CD14-positive monocyte (primary cell): ENCODE data around the gene GAGE10. TPM values are rescaled to one million over a fixed set of nuclear protein-coding genes. Genes with fewer than 3 reads are reported as not detected.

ENCODE experiments used
- DNase-seq, 3 donors: peaks; one replicate each; pipeline ENCODE4 v3.0.0-alpha.2; 2011 to 2022
- H2AFZ ChIP-seq: 2 replicates; pipeline ENCODE4 v1.6.0; 2012; ENCODE audit warnings: mild to moderate bottlenecking, low read depth, low read length, inconsistent platforms; ENCODE audit not compliant: insufficient read depth, poor library complexity, severe bottlenecking
- H3K27ac ChIP-seq, 2 donors: 1 replicate in 1 of 2; 2 replicates in 1 of 2; pipeline ENCODE4 v1.5.1; 2012 to 2013; ENCODE audit warnings: low read length in 2 of 2, control low read depth in 1 of 2, inconsistent platforms in 1 of 2, low read depth in 1 of 2, mild to moderate bottlenecking in 1 of 2
- H3K27me3 ChIP-seq, 2 donors: one replicate each; pipeline versions ENCODE4 v1.6.0 to v1.6.1; 2011 to 2013; ENCODE audit warnings: low read length in 2 of 2; ENCODE audit not compliant: control insufficient read depth in 2 of 2, insufficient read depth in 2 of 2
- H3K36me3 ChIP-seq, 2 donors: replicated peaks in 1 of 2; 1 replicate in 1 of 2; 2 replicates in 1 of 2; pipeline versions ENCODE4 v1.5.1 to v1.6.1; 2012 to 2013; ENCODE audit warnings: low read length in 2 of 2, control low read depth in 1 of 2, inconsistent platforms in 1 of 2, mild to moderate bottlenecking in 1 of 2; ENCODE audit not compliant: insufficient read depth in 2 of 2, control insufficient read depth in 1 of 2
- H3K4me1 ChIP-seq, 2 donors: 1 replicate in 1 of 2; 2 replicates in 1 of 2; pipeline versions ENCODE4 v1.5.1 to v1.6.1; 2012 to 2013; ENCODE audit warnings: low read length in 2 of 2, control low read depth in 1 of 2, inconsistent platforms in 1 of 2, mild to moderate bottlenecking in 1 of 2, moderate library complexity in 1 of 2; ENCODE audit not compliant: insufficient read depth in 2 of 2, control insufficient read depth in 1 of 2
- H3K4me2 ChIP-seq: replicated peaks from 2 replicates; pipeline ENCODE3; 2012; ENCODE audit warnings: low read length, moderate library complexity, mild to moderate bottlenecking; ENCODE audit not compliant: poor library complexity, severe bottlenecking; ENCODE audit errors: extremely low read depth
- H3K4me3 ChIP-seq, 3 experiments: fragments of 200-600 bp in 1 of 3; sonication (generic) in 1 of 3; replicated peaks in 1 of 3; 1 replicate in 2 of 3; 2 replicates in 1 of 3; pipeline ENCODE4 v1.5.1; 2011 to 2013; ENCODE audit warnings: low read length in 3 of 3, mild to moderate bottlenecking in 3 of 3, control low read depth in 2 of 3, low read depth in 2 of 3, inconsistent platforms in 1 of 3, moderate library complexity in 1 of 3
- H3K79me2 ChIP-seq: 2 replicates; pipeline ENCODE4 v1.6.0; 2012; ENCODE audit warnings: mild to moderate bottlenecking, control low read depth, inconsistent platforms, low read length, moderate library complexity; ENCODE audit not compliant: insufficient read depth
- H3K9ac ChIP-seq: 2 replicates; pipeline ENCODE4 v1.6.0; 2017; ENCODE audit warnings: low read length, mild to moderate bottlenecking; ENCODE audit not compliant: insufficient read depth, poor library complexity, severe bottlenecking
- H3K9me3 ChIP-seq, 2 donors: replicated peaks in 1 of 2; 1 replicate in 1 of 2; 2 replicates in 1 of 2; pipeline versions ENCODE4 v1.5.1 to v1.6.1; 2012 to 2013; ENCODE audit warnings: low read length in 2 of 2, control low read depth in 1 of 2; ENCODE audit not compliant: control insufficient read depth in 1 of 2, insufficient read depth in 1 of 2
- H4K20me1 ChIP-seq: 2 replicates; pipeline ENCODE4 v1.6.0; 2012; ENCODE audit warnings: mild to moderate bottlenecking, low read length, control low read depth, moderate library complexity; ENCODE audit not compliant: insufficient read depth
- H3K27ac Mint-ChIP-seq, 7 donors: one replicate each; pipeline ENCODE4 v1.8.0; 2020; ENCODE audit warnings: mild to moderate bottlenecking in 7 of 7, mixed read lengths in 7 of 7, moderate library complexity in 6 of 7, inconsistent platforms in 2 of 7
- H3K27me3 Mint-ChIP-seq, 3 donors: one replicate each; pipeline ENCODE4 v1.8.0; 2021 to 2022; ENCODE audit warnings: low read depth in 3 of 3, mild to moderate bottlenecking in 3 of 3, mixed read lengths in 3 of 3, moderate library complexity in 3 of 3, inconsistent platforms in 1 of 3
- H3K36me3 Mint-ChIP-seq, 2 donors: one replicate each; pipeline ENCODE4 v1.8.0; 2020; ENCODE audit warnings: mixed read lengths in 2 of 2, inconsistent platforms in 1 of 2, mild to moderate bottlenecking in 1 of 2
- H3K4me1 Mint-ChIP-seq: one replicate; pipeline ENCODE4 v1.8.0; 2020; ENCODE audit warnings: mild to moderate bottlenecking, mixed read lengths
- H3K4me3 Mint-ChIP-seq, 2 donors: one replicate each; pipeline ENCODE4 v1.8.0; 2020; ENCODE audit warnings: mild to moderate bottlenecking in 2 of 2, mixed read lengths in 2 of 2, moderate library complexity in 1 of 2
- H3K9me3 Mint-ChIP-seq, 7 donors: one replicate each; pipeline ENCODE4 v1.8.0; 2020 to 2022; ENCODE audit warnings: mixed read lengths in 7 of 7, mild to moderate bottlenecking in 6 of 7, moderate library complexity in 6 of 7, inconsistent platforms in 2 of 7
- CTCF ChIP-seq: fragments of 200-600 bp; IDR thresholded peaks from one replicate; pipeline ENCODE4 v1.8.0; 2022; ENCODE audit warnings: antibody characterized with exemption, mild to moderate bottlenecking
- WGBS: methylation state at CpG from one replicate; pipeline ENCODE4 v1.1.5; 2013; ENCODE audit warnings: missing lambda C conversion rate; ENCODE audit not compliant: insufficient coverage; 5-methylcytosine and 5-hydroxymethylcytosine counted together
- intact Hi-C, 2 donors: fragments of 100-400 bp; cut with micrococcal nuclease; formaldehyde crosslinking; loops; one replicate each; pipeline versions ENCODE4 v1.15.0 to v1.15.1; 2023
- polyA plus RNA-seq, 3 donors: library from polyadenylated mRNA; depleted of rRNA in 1 of 3; unstranded in 2 of 3; stranded (reverse) in 1 of 3; fragments of 300-500 nt in 2 of 3; fragments of >200 nt in 1 of 3; fragmentation: Illumina TruSeq in 2 of 3; gene quantifications; 1 replicate in 2 of 3; 2 replicates in 1 of 3; pipeline ENCODE4 v1.2.3, GENCODE V29; 2012 to 2021

The GAGE10 gene
- polyA plus RNA-seq, 3 donors = not detected

GRCh38 chrX:49270249-49270921 is 33.1 kb upstream of the GAGE10 start:
- peaks cover 36% of the 10 kb centered on the region for H3K79me2 ChIP-seq
- no peaks in the 10 kb centered on the region for H3K27me3 ChIP-seq
- intact Hi-C loops = no loop called here
- Mint-ChIP-seq H3K27me3 (peaks cover 0 to 13% (median 3%) of the 10 kb centered on the region in 3 donors), H3K36me3 (peaks cover 3 to 5% of the 10 kb centered on the region in 2 donors), H3K4me1 (peaks cover 39% of the 10 kb centered on the region), H3K27ac (peak overlapping the region in 5 of 7 donors; percentile 41 to 100 (median 67)), H3K9me3 (peaks cover 0 to 11% (median 2%) of the 10 kb centered on the region in 7 donors), H3K4me3 (peak overlapping the region; percentile 11 to 49)
- no peaks in the 10 kb centered on the region for H3K36me3 ChIP-seq
- peak overlapping the region; percentile 66 to 97 for H3K27ac ChIP-seq
- peak overlapping the region; percentile 45 to 79 (median 54) for H3K4me3 ChIP-seq
- H3K4me2 ChIP-seq = peak overlapping the region; percentile 70
- no peaks in the 10 kb centered on the region for H4K20me1 ChIP-seq
- H3K4me1 ChIP-seq = peaks cover 29 to 35% of the 10 kb centered on the region in 2 donors
- H3K9ac ChIP-seq = peak overlapping the region; percentile 84
- no peaks in the 10 kb centered on the region for H3K9me3 ChIP-seq
- WGBS = 45% methylated on average over 40 of the region's 66 CpGs
- TF ChIP-seq CTCF = no peak
- no peak for DNase-seq
- H2AFZ ChIP-seq = peak overlapping the region; percentile 71

- H3K4me3 Mint-ChIP-seq = peak overlapping the region; percentile 12 to 26
- no peaks in the 10 kb centered on the region for H3K27me3 ChIP-seq
- peaks cover 0 to 11% (median 2%) of the 10 kb centered on the region in 7 donors for H3K9me3 Mint-ChIP-seq
- H2AFZ ChIP-seq = no peak overlapping the region
- no peak for TF ChIP-seq CTCF
- H3K36me3 ChIP-seq = no peaks in the 10 kb centered on the region
- no peaks in the 10 kb centered on the region for H3K9me3 ChIP-seq
- peaks cover 0 to 13% (median 5%) of the 10 kb centered on the region in 3 donors for H3K27me3 Mint-ChIP-seq
- H3K27ac Mint-ChIP-seq = peak overlapping the region in 5 of 7 donors; percentile 6 to 67 (median 33)
- peak overlapping the region in 1 of 3 experiments; percentile 79 for H3K4me3 ChIP-seq
- intact Hi-C loops = no loop called here
- DNase-seq = no peak
- no CpG with 5 or more reads among the region's 2 CpGs for WGBS
- no peaks in the 10 kb centered on the region for H4K20me1 ChIP-seq
- peaks cover 42% of the 10 kb centered on the region for H3K4me1 Mint-ChIP-seq
- peaks cover 3 to 5% of the 10 kb centered on the region in 2 donors for H3K36me3 Mint-ChIP-seq
- H3K4me1 ChIP-seq = peaks cover 29 to 35% of the 10 kb centered on the region in 2 donors
- peak overlapping the region; percentile 70 for H3K4me2 ChIP-seq
- no peak overlapping the region for H3K9ac ChIP-seq
- peaks cover 36% of the 10 kb centered on the region for H3K79me2 ChIP-seq
- H3K27ac ChIP-seq = peak overlapping the region in 1 of 2 donors; percentile 97
These were observed 32.1 kb upstream of the GAGE10 start for GRCh38 chrX:49271341-49271740.
